Tibial artery (tissue), 4 donors: ENCODE data around the gene OR56A1.

Experiments used
- DNase-seq, 2 donors: peaks; one replicate each; pipeline ENCODE4 v3.0.0-alpha.2; 2019
- H3K27ac ChIP-seq, 2 donors: fragments of 200-600 bp; sonication (generic) in 1 of 2; 1 replicate in 1 of 2; 2 replicates in 1 of 2; pipeline ENCODE4 v1.5.1; 2018 to 2019; ENCODE audit warnings: mild to moderate bottlenecking in 1 of 2
- H3K27me3 ChIP-seq, 2 donors: fragments of 200-600 bp; sonication (generic) in 1 of 2; one replicate each; pipeline versions ENCODE4 v1.5.1 to v1.6.0; 2016 to 2019
- H3K36me3 ChIP-seq, 3 donors: fragments of 200-600 bp; sonication (generic) in 2 of 3; one replicate each; pipeline ENCODE4 v1.5.1; 2016 to 2019; ENCODE audit warnings: mild to moderate bottlenecking in 2 of 3
- H3K4me1 ChIP-seq, 4 donors: fragments of 200-600 bp; sonication (generic) in 2 of 4; 1 replicate in 3 of 4; 2 replicates in 1 of 4; pipeline ENCODE4 v1.5.1; 2016 to 2019
- H3K4me3 ChIP-seq, 2 donors: fragments of 200-600 bp; sonication (generic) in 1 of 2; 1 replicate in 1 of 2; 2 replicates in 1 of 2; pipeline ENCODE4 v1.5.1; 2018 to 2019; ENCODE audit warnings: mild to moderate bottlenecking in 2 of 2
- H3K9me3 ChIP-seq, 3 donors: fragments of 200-600 bp; sonication (generic) in 1 of 3; one replicate each; pipeline ENCODE4 v1.5.1; 2016 to 2019
- CTCF ChIP-seq, 2 experiments: fragments of 200-600 bp in 1 of 2; fragments of 450-650 bp in 1 of 2; IDR thresholded peaks; one replicate each; pipeline ENCODE4 v1.5.1; 2017 to 2019; ENCODE audit warnings: antibody characterized with exemption in 2 of 2, mild to moderate bottlenecking in 1 of 2, moderate library complexity in 1 of 2
- intact Hi-C: fragments of 100-400 bp; cut with DNase I; formaldehyde crosslinking; loops from one replicate; pipeline ENCODE4 v1.15.0; 2023; ENCODE audit warnings: low total_unique reads

Gene OR56A1

GRCh38 chr11:6061475-6061874, 30.9 kb upstream of the OR56A1 start:
- DNase-seq: no peak
- H3K27me3 ChIP-seq: no peaks in the 10 kb centered on the region
- no peaks in the 10 kb centered on the region for H3K9me3 ChIP-seq
- H3K4me1 ChIP-seq: no peaks in the 10 kb centered on the region
- intact Hi-C loops: no loop called here
- TF ChIP-seq CTCF (IDR thresholded peaks at IDR 0.05): no peak
- H3K4me3 ChIP-seq: no peak overlapping the region
- H3K36me3 ChIP-seq: no peaks in the 10 kb centered on the region
- H3K27ac ChIP-seq: no peak overlapping the region

GRCh38 chr11:6057452-6057851, 26.9 kb upstream of the OR56A1 start:
- intact Hi-C loops: no loop called here
- H3K27me3 ChIP-seq: no peaks in the 10 kb centered on the region
- DNase-seq: no peak

GRCh38 chr11:6055569-6055968, 25.0 kb upstream of the OR56A1 start:
- intact Hi-C loops: no loop called here
- Histone ChIP-seq H3K27ac (no peak overlapping the region), H3K9me3 (no peaks in the 10 kb centered on the region), H3K4me3 (no peak overlapping the region), H3K36me3 (no peaks in the 10 kb centered on the region), H3K27me3 (no peaks in the 10 kb centered on the region), H3K4me1 (no peaks in the 10 kb centered on the region)
- TF ChIP-seq CTCF (IDR thresholded peaks at IDR 0.05): no peak
- DNase-seq: no peak

More at GRCh38 chr11:6057452-6057851, 26.9 kb upstream of the OR56A1 start:
- TF ChIP-seq CTCF (IDR thresholded peaks at IDR 0.05): no peak
- Histone ChIP-seq H3K9me3 (no peaks in the 10 kb centered on the region), H3K36me3 (no peaks in the 10 kb centered on the region), H3K27ac (no peak overlapping the region), H3K4me3 (no peak overlapping the region), H3K4me1 (no peaks in the 10 kb centered on the region)

- Histone ChIP-seq H3K4me3 (no peak overlapping the region), H3K9me3 (no peaks in the 10 kb centered on the region), H3K4me1 (no peaks in the 10 kb centered on the region), H3K27ac (no peak overlapping the region), H3K27me3 (no peaks in the 10 kb centered on the region), H3K36me3 (no peaks in the 10 kb centered on the region)
- no peak for DNase-seq
- intact Hi-C loops: no loop called here
- TF ChIP-seq CTCF (IDR thresholded peaks at IDR 0.05): no peak
These were observed 21.8 kb upstream of the OR56A1 start for GRCh38 chr11:6052374-6052773.

- Histone ChIP-seq H3K27me3 (no peaks in the 10 kb centered on the region), H3K4me1 (no peaks in the 10 kb centered on the region), H3K27ac (no peak overlapping the region), H3K36me3 (no peaks in the 10 kb centered on the region), H3K9me3 (no peaks in the 10 kb centered on the region), H3K4me3 (no peak overlapping the region)
- DNase-seq: no peak
- intact Hi-C loops: no loop called here
- TF ChIP-seq CTCF (IDR thresholded peaks at IDR 0.05): no peak
These were observed 10.3 kb upstream of the OR56A1 start for GRCh38 chr11:6040874-6041273.

GRCh38 chr11:6027501-6027900, 3.1 kb downstream of the OR56A1 start:
- DNase-seq: no peak
- H3K27me3 ChIP-seq: no peaks in the 10 kb centered on the region
- intact Hi-C loops: no loop called here

More at GRCh38 chr11:6027501-6027900, 3.1 kb downstream of the OR56A1 start:
- no peaks in the 10 kb centered on the region for H3K4me1 ChIP-seq
- no peak for TF ChIP-seq CTCF (IDR thresholded peaks at IDR 0.05)
- H3K36me3 ChIP-seq: no peaks in the 10 kb centered on the region
- H3K27ac ChIP-seq: no peak overlapping the region
- H3K9me3 ChIP-seq: no peaks in the 10 kb centered on the region
- H3K4me3 ChIP-seq: no peak overlapping the region
